ENCODE results near the gene C11orf91.

GRCh38 chr11:33730716-33731115 lies 30.1 kb upstream of the C11orf91 start:
- TF ChIP-seq EP300 (IDR thresholded peaks at IDR 0.05) (no peak), POLR2A (IDR thresholded peaks at IDR 0.05) (no peak)
